HEK293 (cell line): ENCODE results near the gene B4GAT1.

Experiments
- BCL11A ChIP-seq: fragments of 450-650 bp; formaldehyde crosslinking; IDR thresholded peaks from 2 replicates; pipeline ENCODE4 v1.5.1; 2016; ENCODE audit warnings: low read depth, missing biosample characterization, missing genetic modification characterization
- EGR2 ChIP-seq: fragments of 450-650 bp; formaldehyde crosslinking; IDR thresholded peaks from 2 replicates; pipeline ENCODE4 v1.5.1; 2016; ENCODE audit warnings: low read depth, missing biosample characterization, missing genetic modification characterization
- GLIS1 ChIP-seq: fragments of 450-650 bp; formaldehyde crosslinking; IDR thresholded peaks from 2 replicates; pipeline ENCODE4 v1.5.1; 2016; ENCODE audit warnings: missing biosample characterization, missing genetic modification characterization
- HOXD13 ChIP-seq: sonication (generic); formaldehyde crosslinking; IDR thresholded peaks from 2 replicates; pipeline ENCODE4 v1.8.0; 2022; ENCODE audit warnings: missing genetic modification reagents, borderline replicate concordance
- IKZF3 ChIP-seq: fragments of 450-650 bp; IDR thresholded peaks from 2 replicates; pipeline ENCODE4 v1.5.0; 2018; ENCODE audit warnings: missing biosample characterization, mild to moderate bottlenecking, missing genetic modification characterization, moderate library complexity
- KLF7 ChIP-seq: fragments of 450-650 bp; formaldehyde crosslinking; IDR thresholded peaks from 2 replicates; pipeline ENCODE4 v1.5.1; 2016; ENCODE audit warnings: missing biosample characterization, missing genetic modification characterization, borderline replicate concordance
- MYNN ChIP-seq: fragments of 450-650 bp; formaldehyde crosslinking; IDR thresholded peaks from 2 replicates; pipeline ENCODE4 v1.5.1; 2016; ENCODE audit warnings: missing biosample characterization, missing genetic modification characterization, borderline replicate concordance
- OSR2 ChIP-seq: fragments of 450-650 bp; formaldehyde crosslinking; IDR thresholded peaks from 2 replicates; pipeline ENCODE4 v1.5.1; 2016; ENCODE audit warnings: missing biosample characterization, missing genetic modification characterization
- RBAK ChIP-seq: fragments of 450-650 bp; formaldehyde crosslinking; IDR thresholded peaks from 2 replicates; pipeline ENCODE4 v1.5.1; 2016; ENCODE audit warnings: missing biosample characterization, missing genetic modification characterization
- SP2 ChIP-seq: fragments of 450-650 bp; formaldehyde crosslinking; IDR thresholded peaks from 2 replicates; pipeline ENCODE4 v1.5.1; 2016; ENCODE audit warnings: missing biosample characterization, missing genetic modification characterization
- SP3 ChIP-seq: fragments of 450-650 bp; formaldehyde crosslinking; IDR thresholded peaks from 2 replicates; pipeline ENCODE4 v1.5.1; 2016; ENCODE audit warnings: missing biosample characterization, missing genetic modification characterization
- ZBTB17 ChIP-seq: fragments of 450-650 bp; formaldehyde crosslinking; IDR thresholded peaks from 2 replicates; pipeline ENCODE4 v1.5.1; 2016; ENCODE audit warnings: missing biosample characterization, missing genetic modification characterization
- ZBTB20 ChIP-seq: fragments of 450-650 bp; formaldehyde crosslinking; IDR thresholded peaks from 2 replicates; pipeline ENCODE4 v1.5.1; 2016; ENCODE audit warnings: missing biosample characterization, missing genetic modification characterization
- ZBTB48 ChIP-seq: fragments of 450-650 bp; formaldehyde crosslinking; IDR thresholded peaks from 2 replicates; pipeline ENCODE4 v1.5.1; 2016; ENCODE audit warnings: missing biosample characterization, missing genetic modification characterization
- ZEB2 ChIP-seq: fragments of 450-650 bp; formaldehyde crosslinking; IDR thresholded peaks from 2 replicates; pipeline ENCODE4 v1.5.1; 2016; ENCODE audit warnings: missing biosample characterization, missing genetic modification characterization
- ZNF114 ChIP-seq: fragments of 450-650 bp; formaldehyde crosslinking; IDR thresholded peaks from 2 replicates; pipeline ENCODE4 v1.5.0; 2017; ENCODE audit warnings: missing biosample characterization, missing genetic modification characterization
- ZNF138 ChIP-seq: fragments of 450-650 bp; formaldehyde crosslinking; IDR thresholded peaks from 2 replicates; pipeline ENCODE4 v1.5.1; 2016; ENCODE audit warnings: missing biosample characterization, missing genetic modification characterization, borderline replicate concordance
- ZNF175 ChIP-seq: fragments of 450-650 bp; formaldehyde crosslinking; IDR thresholded peaks from 2 replicates; pipeline ENCODE4 v1.5.1; 2016; ENCODE audit warnings: missing biosample characterization, missing genetic modification characterization
- ZNF214 ChIP-seq: fragments of 450-650 bp; formaldehyde crosslinking; IDR thresholded peaks from 2 replicates; pipeline ENCODE4 v1.5.1; 2017; ENCODE audit warnings: missing biosample characterization, mild to moderate bottlenecking, missing genetic modification characterization, borderline replicate concordance
- ZNF341 ChIP-seq: fragments of 450-650 bp; formaldehyde crosslinking; IDR thresholded peaks from 2 replicates; pipeline ENCODE4; 2016; ENCODE audit warnings: low read depth, missing biosample characterization, missing genetic modification characterization
- ZNF529 ChIP-seq: fragments of 450-650 bp; formaldehyde crosslinking; IDR thresholded peaks from 2 replicates; pipeline ENCODE4 v1.5.1; 2017; ENCODE audit warnings: missing genetic modification characterization, missing biosample characterization; ENCODE audit not compliant: insufficient replicate concordance
- ZNF549 ChIP-seq: fragments of 450-650 bp; IDR thresholded peaks from 2 replicates; pipeline ENCODE4 v1.5.1; 2018; ENCODE audit warnings: missing biosample characterization, missing genetic modification characterization, mild to moderate bottlenecking, inconsistent platforms, moderate library complexity
- ZNF585B ChIP-seq: fragments of 450-650 bp; formaldehyde crosslinking; IDR thresholded peaks from 2 replicates; pipeline ENCODE4 v1.5.1; 2016; ENCODE audit warnings: missing biosample characterization, missing genetic modification characterization
- ZNF621 ChIP-seq: fragments of 450-650 bp; formaldehyde crosslinking; IDR thresholded peaks from 2 replicates; pipeline ENCODE4 v1.5.1; 2017; ENCODE audit warnings: missing biosample characterization, missing genetic modification characterization
- ZNF623 ChIP-seq: fragments of 450-650 bp; formaldehyde crosslinking; IDR thresholded peaks from 2 replicates; pipeline ENCODE4 v1.5.1; 2016; ENCODE audit warnings: missing biosample characterization, missing genetic modification characterization
- ZNF629 ChIP-seq: fragments of 450-650 bp; formaldehyde crosslinking; IDR thresholded peaks from 2 replicates; pipeline ENCODE4 v1.5.1; 2017; ENCODE audit warnings: missing biosample characterization, missing genetic modification characterization
- ZNF670 ChIP-seq: fragments of 450-650 bp; formaldehyde crosslinking; IDR thresholded peaks from 2 replicates; pipeline ENCODE4 v1.5.1; 2016; ENCODE audit warnings: missing biosample characterization, missing genetic modification characterization, low read depth
- ZNF677 ChIP-seq: fragments of 450-650 bp; IDR thresholded peaks from 2 replicates; pipeline ENCODE4 v1.5.0; 2018; ENCODE audit warnings: missing biosample characterization, mild to moderate bottlenecking, missing genetic modification characterization, moderate library complexity
- ZSCAN30 ChIP-seq: fragments of 450-650 bp; IDR thresholded peaks from 2 replicates; pipeline ENCODE4 v1.5.1; 2018; ENCODE audit warnings: missing biosample characterization, mild to moderate bottlenecking, missing genetic modification characterization, moderate library complexity
- TF ChIP-seq, protein P1 (sequence below): fragments of 450-650 bp; formaldehyde crosslinking; IDR thresholded peaks from 2 replicates; pipeline ENCODE4 v1.5.1; 2017; ENCODE audit warnings: missing biosample characterization, missing genetic modification characterization
- TF ChIP-seq, protein P2 (sequence below): fragments of 450-650 bp; formaldehyde crosslinking; IDR thresholded peaks from 2 replicates; pipeline ENCODE4 v1.5.1; 2017; ENCODE audit warnings: missing biosample characterization, missing genetic modification characterization
- TF ChIP-seq, protein P3 (sequence below): fragments of 450-650 bp; formaldehyde crosslinking; IDR thresholded peaks from 2 replicates; pipeline ENCODE4 v1.5.1; 2016; ENCODE audit warnings: missing biosample characterization, missing genetic modification characterization
- TF ChIP-seq, protein P4 (sequence below): fragments of 450-650 bp; formaldehyde crosslinking; IDR thresholded peaks from 2 replicates; pipeline ENCODE4 v1.5.1; 2017; ENCODE audit warnings: missing biosample characterization, missing genetic modification characterization

B4GAT1 gene

DNA sequence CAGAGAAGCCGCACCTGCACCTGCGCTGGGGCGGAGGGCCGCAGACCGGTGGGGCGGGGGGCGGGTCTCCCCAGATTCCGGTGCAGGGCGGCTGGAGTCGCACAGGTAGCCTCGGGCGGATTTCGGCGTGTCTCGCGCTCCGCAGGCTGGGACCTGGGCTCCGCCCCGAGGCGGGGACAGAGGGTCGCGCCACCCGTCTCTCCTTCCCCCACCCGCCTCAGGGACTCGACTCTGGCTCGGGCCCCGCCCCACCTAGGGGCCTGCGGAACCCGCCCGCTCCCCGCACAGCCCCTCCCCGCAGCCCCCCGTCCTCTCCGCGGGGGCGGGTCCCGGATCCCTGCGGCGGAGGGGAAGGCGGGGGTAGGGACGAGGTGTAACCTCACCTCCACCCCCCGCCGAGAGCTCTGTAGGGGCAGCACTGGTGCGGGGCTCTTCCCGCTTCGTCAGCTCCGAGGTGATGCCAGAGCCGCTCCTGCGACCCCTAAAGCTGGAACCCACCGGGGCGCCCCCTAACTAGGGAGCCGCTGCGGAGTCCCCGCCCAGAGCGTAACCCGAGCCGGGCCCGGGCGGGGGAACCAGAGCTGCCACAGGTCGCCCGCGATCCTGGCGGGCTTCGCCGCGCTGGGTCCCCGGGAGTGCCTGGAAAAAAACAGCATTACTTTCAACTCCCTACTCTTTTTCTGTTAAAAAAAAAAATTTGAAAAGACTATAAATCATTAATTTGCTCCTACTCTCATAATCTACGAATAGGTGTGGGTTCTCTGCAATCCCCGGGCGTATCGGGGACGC, 24.4 kb upstream of the B4GAT1 start, which contains the start of gene SLC29A2 (continued):
- TF ChIP-seq ZNF341 (no peak), EGR2 (tag by site-specific recombination) (no peak; the same call in 1 of the 2 replicates), IKZF3 (tag by site-specific recombination) (peak; percentile 51), MYNN (no peak), SP3 (peak; percentile 80), ZNF677 (tag by site-specific recombination) (no peak), GLIS1 (peak; percentile 94), ZNF214 (no peak), ZNF114 (no peak), ZNF623 (tag by site-specific recombination) (no peak), ZNF621 (tag by site-specific recombination) (no peak), ZNF529 (tag by site-specific recombination) (no peak), KLF7 (no peak; the same call in 1 of the 2 replicates), ZNF138 (no peak), ZBTB17 (tag by site-specific recombination) (peak; percentile 28; the same call in 1 of the 2 replicates), ZNF585B (tag by site-specific recombination) (no peak), ZNF670 (tag by site-specific recombination) (no peak), BCL11A (tag by site-specific recombination) (no peak), ZSCAN30 (tag by site-specific recombination) (no peak), ZBTB48 (tag by site-specific recombination) (peak; percentile 89), ZBTB20 (tag by site-specific recombination) (no peak), ZNF175 (tag by site-specific recombination) (no peak), OSR2 (tag by site-specific recombination) (0 out of 2 replicates have a peak, but pooled peaks have one; percentile 1), ZNF629 (no peak; the same call in 1 of the 2 replicates), ZNF549 (tag by site-specific recombination) (no peak), RBAK (tag by site-specific recombination) (no peak), HOXD13 (CRISPR knock-in tag) (no peak), SP2 (tag by site-specific recombination) (peak; percentile 75), ZEB2 (tag by site-specific recombination) (peak; percentile 92)
- TF ChIP-seq, protein P1, sequence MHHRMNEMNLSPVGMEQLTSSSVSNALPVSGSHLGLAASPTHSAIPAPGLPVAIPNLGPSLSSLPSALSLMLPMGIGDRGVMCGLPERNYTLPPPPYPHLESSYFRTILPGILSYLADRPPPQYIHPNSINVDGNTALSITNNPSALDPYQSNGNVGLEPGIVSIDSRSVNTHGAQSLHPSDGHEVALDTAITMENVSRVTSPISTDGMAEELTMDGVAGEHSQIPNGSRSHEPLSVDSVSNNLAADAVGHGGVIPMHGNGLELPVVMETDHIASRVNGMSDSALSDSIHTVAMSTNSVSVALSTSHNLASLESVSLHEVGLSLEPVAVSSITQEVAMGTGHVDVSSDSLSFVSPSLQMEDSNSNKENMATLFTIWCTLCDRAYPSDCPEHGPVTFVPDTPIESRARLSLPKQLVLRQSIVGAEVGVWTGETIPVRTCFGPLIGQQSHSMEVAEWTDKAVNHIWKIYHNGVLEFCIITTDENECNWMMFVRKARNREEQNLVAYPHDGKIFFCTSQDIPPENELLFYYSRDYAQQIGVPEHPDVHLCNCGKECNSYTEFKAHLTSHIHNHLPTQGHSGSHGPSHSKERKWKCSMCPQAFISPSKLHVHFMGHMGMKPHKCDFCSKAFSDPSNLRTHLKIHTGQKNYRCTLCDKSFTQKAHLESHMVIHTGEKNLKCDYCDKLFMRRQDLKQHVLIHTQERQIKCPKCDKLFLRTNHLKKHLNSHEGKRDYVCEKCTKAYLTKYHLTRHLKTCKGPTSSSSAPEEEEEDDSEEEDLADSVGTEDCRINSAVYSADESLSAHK (tag by site-specific recombination) = no peak
- TF ChIP-seq, protein P2, sequence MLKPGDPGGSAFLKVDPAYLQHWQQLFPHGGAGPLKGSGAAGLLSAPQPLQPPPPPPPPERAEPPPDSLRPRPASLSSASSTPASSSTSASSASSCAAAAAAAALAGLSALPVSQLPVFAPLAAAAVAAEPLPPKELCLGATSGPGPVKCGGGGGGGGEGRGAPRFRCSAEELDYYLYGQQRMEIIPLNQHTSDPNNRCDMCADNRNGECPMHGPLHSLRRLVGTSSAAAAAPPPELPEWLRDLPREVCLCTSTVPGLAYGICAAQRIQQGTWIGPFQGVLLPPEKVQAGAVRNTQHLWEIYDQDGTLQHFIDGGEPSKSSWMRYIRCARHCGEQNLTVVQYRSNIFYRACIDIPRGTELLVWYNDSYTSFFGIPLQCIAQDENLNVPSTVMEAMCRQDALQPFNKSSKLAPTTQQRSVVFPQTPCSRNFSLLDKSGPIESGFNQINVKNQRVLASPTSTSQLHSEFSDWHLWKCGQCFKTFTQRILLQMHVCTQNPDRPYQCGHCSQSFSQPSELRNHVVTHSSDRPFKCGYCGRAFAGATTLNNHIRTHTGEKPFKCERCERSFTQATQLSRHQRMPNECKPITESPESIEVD (tag by site-specific recombination) = no peak
- TF ChIP-seq, protein P3, sequence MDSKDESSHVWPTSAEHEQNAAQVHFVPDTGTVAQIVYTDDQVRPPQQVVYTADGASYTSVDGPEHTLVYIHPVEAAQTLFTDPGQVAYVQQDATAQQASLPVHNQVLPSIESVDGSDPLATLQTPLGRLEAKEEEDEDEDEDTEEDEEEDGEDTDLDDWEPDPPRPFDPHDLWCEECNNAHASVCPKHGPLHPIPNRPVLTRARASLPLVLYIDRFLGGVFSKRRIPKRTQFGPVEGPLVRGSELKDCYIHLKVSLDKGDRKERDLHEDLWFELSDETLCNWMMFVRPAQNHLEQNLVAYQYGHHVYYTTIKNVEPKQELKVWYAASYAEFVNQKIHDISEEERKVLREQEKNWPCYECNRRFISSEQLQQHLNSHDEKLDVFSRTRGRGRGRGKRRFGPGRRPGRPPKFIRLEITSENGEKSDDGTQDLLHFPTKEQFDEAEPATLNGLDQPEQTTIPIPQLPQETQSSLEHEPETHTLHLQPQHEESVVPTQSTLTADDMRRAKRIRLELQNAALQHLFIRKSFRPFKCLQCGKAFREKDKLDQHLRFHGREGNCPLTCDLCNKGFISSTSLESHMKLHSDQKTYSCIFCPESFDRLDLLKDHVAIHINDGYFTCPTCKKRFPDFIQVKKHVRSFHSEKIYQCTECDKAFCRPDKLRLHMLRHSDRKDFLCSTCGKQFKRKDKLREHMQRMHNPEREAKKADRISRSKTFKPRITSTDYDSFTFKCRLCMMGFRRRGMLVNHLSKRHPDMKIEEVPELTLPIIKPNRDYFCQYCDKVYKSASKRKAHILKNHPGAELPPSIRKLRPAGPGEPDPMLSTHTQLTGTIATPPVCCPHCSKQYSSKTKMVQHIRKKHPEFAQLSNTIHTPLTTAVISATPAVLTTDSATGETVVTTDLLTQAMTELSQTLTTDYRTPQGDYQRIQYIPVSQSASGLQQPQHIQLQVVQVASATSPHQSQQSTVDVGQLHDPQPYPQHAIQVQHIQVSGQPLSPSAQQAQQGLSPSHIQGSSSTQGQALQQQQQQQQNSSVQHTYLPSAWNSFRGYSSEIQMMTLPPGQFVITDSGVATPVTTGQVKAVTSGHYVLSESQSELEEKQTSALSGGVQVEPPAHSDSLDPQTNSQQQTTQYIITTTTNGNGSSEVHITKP (tag by site-specific recombination) = 0 out of 2 replicates have a peak, but pooled peaks have one; percentile 36
- TF ChIP-seq, protein P4, sequence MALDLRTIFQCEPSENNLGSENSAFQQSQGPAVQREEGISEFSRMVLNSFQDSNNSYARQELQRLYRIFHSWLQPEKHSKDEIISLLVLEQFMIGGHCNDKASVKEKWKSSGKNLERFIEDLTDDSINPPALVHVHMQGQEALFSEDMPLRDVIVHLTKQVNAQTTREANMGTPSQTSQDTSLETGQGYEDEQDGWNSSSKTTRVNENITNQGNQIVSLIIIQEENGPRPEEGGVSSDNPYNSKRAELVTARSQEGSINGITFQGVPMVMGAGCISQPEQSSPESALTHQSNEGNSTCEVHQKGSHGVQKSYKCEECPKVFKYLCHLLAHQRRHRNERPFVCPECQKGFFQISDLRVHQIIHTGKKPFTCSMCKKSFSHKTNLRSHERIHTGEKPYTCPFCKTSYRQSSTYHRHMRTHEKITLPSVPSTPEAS (tag by site-specific recombination) = no peak
